HepG2 (cell line): Measurements from ENCODE around the gene ASTN2.

Experiments
- CCAR2 ChIP-seq: fragments of 200-400 bp; formaldehyde crosslinking; optimal IDR thresholded peaks from 2 replicates; pipeline ENCODE3; 2018; ENCODE audit warnings: low read depth, mild to moderate bottlenecking, low read length, moderate library complexity
- EP300 ChIP-seq, 3 experiments: sonication (generic) in 1 of 3; formaldehyde crosslinking in 1 of 3; IDR thresholded peaks; 2 replicates each; pipeline versions ENCODE4 v1.5.1 to v1.6.1; 2011 to 2020; ENCODE audit warnings: low read depth in 2 of 3, low read length in 2 of 3, borderline replicate concordance in 1 of 3, improper control_type of control experiment in 1 of 3, mild to moderate bottlenecking in 1 of 3, missing genetic modification reagents in 1 of 3, moderate library complexity in 1 of 3
- ESRRA ChIP-seq: sonication (generic); formaldehyde crosslinking; IDR thresholded peaks from 2 replicates; pipeline ENCODE4 v1.5.1; 2020; ENCODE audit warnings: mild to moderate bottlenecking, low read depth, missing genetic modification reagents
- ISX ChIP-seq: sonication (generic); formaldehyde crosslinking; conservative IDR thresholded peaks from 2 replicates; pipeline ENCODE4 v1.5.0; 2020; ENCODE audit warnings: missing genetic modification reagents
- NFIC ChIP-seq: IDR thresholded peaks from 2 replicates; pipeline ENCODE4 v1.6.1; 2012; ENCODE audit warnings: mild to moderate bottlenecking, low read length, inconsistent platforms
- NFRKB ChIP-seq: fragments of 450-650 bp; IDR thresholded peaks from 2 replicates; pipeline ENCODE4 v1.6.1; 2017
- NR2F6 ChIP-seq, 2 experiments: IDR thresholded peaks; 2 replicates each; pipeline ENCODE4 v1.6.1; 2016; ENCODE audit warnings: antibody characterized with exemption in 1 of 2, mild to moderate bottlenecking in 1 of 2
- ZNF589 ChIP-seq: sonication (generic); formaldehyde crosslinking; conservative IDR thresholded peaks from 2 replicates; pipeline ENCODE4 v1.8.0; 2022; ENCODE audit warnings: mild to moderate bottlenecking, moderate library complexity, missing genetic modification reagents
- TF ChIP-seq, protein P1 (sequence below): sonication (generic); formaldehyde crosslinking; IDR thresholded peaks from 2 replicates; pipeline ENCODE4 v1.8.1; 2023; ENCODE audit warnings: missing genetic modification reagents, inconsistent platforms, borderline replicate concordance
- TF ChIP-seq, protein P2 (sequence below), 2 experiments: fragments of 450-650 bp in 1 of 2; sonication (generic) in 1 of 2; formaldehyde crosslinking; IDR thresholded peaks; 2 replicates each; pipeline versions ENCODE4 v1.5.0 to v1.8.0; 2020 to 2022; ENCODE audit warnings: mild to moderate bottlenecking in 1 of 2, missing genetic modification reagents in 1 of 2
- TF ChIP-seq, protein P3 (sequence below): sonication (generic); formaldehyde crosslinking; IDR thresholded peaks from 2 replicates; pipeline ENCODE4 v1.5.0; 2020; ENCODE audit warnings: mild to moderate bottlenecking, missing genetic modification reagents, moderate library complexity
- TF ChIP-seq, protein P4 (sequence below): sonication (generic); formaldehyde crosslinking; IDR thresholded peaks from 2 replicates; pipeline ENCODE4 v1.5.1; 2020; ENCODE audit warnings: mild to moderate bottlenecking, missing genetic modification reagents, moderate library complexity
- TF ChIP-seq, protein P5 (sequence below): sonication (generic); formaldehyde crosslinking; IDR thresholded peaks from 2 replicates; pipeline ENCODE4 v1.5.0; 2020; ENCODE audit warnings: mild to moderate bottlenecking, missing genetic modification reagents
- TF ChIP-seq, protein P6 (sequence below): sonication (generic); formaldehyde crosslinking; conservative IDR thresholded peaks from 2 replicates; pipeline ENCODE4 v1.8.1; 2023; ENCODE audit warnings: missing genetic modification reagents

DNA sequence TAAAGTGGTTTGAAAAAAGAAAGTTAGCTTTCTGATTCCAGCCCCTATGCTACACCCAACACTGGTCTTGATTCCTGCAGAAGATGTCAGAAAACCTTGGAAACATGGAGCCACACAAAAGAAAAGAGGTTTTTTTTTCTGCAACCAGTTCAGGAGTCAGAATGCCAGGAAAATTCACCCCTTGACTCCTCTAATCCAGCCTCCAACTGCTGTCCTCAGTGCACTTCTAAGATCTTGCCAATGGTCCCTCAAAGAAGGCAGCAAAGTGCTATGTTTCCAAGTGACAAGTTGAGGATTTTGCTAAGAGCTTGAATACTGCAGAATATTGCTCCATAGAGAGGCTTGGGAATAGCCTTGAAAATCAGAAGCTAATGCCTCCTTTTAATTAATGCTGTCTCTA lies 617.6 kb downstream of the ASTN2 start:
- TF ChIP-seq ZNF589 (no peak), NR2F6 (IDR thresholded peaks at IDR 0.05) (no peak), NR2F6 (CRISPR knock-in tag; IDR thresholded peaks at IDR 0.05) (no peak), NFRKB (no peak), NFIC (no peak), ESRRA (CRISPR knock-in tag) (no peak), ISX (CRISPR knock-in tag) (no peak), CCAR2 (no peak), EP300 (IDR thresholded peaks at IDR 0.05; ENCODE audit: low read depth in 2 of 2, low read length in 2 of 2) (no peak), EP300 (CRISPR knock-in tag; IDR thresholded peaks at IDR 0.05; ENCODE audit: borderline replicate concordance) (no peak)
- TF ChIP-seq, protein P1, sequence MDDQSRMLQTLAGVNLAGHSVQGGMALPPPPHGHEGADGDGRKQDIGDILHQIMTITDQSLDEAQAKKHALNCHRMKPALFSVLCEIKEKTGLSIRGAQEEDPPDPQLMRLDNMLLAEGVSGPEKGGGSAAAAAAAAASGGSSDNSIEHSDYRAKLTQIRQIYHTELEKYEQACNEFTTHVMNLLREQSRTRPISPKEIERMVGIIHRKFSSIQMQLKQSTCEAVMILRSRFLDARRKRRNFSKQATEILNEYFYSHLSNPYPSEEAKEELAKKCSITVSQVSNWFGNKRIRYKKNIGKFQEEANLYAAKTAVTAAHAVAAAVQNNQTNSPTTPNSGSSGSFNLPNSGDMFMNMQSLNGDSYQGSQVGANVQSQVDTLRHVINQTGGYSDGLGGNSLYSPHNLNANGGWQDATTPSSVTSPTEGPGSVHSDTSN (CRISPR knock-in tag): no peak
- TF ChIP-seq, protein P2, sequence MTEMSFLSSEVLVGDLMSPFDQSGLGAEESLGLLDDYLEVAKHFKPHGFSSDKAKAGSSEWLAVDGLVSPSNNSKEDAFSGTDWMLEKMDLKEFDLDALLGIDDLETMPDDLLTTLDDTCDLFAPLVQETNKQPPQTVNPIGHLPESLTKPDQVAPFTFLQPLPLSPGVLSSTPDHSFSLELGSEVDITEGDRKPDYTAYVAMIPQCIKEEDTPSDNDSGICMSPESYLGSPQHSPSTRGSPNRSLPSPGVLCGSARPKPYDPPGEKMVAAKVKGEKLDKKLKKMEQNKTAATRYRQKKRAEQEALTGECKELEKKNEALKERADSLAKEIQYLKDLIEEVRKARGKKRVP (CRISPR knock-in tag; IDR thresholded peaks at IDR 0.05): no peak
- TF ChIP-seq, protein P3, sequence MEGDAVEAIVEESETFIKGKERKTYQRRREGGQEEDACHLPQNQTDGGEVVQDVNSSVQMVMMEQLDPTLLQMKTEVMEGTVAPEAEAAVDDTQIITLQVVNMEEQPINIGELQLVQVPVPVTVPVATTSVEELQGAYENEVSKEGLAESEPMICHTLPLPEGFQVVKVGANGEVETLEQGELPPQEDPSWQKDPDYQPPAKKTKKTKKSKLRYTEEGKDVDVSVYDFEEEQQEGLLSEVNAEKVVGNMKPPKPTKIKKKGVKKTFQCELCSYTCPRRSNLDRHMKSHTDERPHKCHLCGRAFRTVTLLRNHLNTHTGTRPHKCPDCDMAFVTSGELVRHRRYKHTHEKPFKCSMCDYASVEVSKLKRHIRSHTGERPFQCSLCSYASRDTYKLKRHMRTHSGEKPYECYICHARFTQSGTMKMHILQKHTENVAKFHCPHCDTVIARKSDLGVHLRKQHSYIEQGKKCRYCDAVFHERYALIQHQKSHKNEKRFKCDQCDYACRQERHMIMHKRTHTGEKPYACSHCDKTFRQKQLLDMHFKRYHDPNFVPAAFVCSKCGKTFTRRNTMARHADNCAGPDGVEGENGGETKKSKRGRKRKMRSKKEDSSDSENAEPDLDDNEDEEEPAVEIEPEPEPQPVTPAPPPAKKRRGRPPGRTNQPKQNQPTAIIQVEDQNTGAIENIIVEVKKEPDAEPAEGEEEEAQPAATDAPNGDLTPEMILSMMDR (CRISPR knock-in tag): no peak
- TF ChIP-seq, protein P4, sequence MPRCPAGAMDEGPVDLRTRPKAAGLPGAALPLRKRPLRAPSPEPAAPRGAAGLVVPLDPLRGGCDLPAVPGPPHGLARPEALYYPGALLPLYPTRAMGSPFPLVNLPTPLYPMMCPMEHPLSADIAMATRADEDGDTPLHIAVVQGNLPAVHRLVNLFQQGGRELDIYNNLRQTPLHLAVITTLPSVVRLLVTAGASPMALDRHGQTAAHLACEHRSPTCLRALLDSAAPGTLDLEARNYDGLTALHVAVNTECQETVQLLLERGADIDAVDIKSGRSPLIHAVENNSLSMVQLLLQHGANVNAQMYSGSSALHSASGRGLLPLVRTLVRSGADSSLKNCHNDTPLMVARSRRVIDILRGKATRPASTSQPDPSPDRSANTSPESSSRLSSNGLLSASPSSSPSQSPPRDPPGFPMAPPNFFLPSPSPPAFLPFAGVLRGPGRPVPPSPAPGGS (CRISPR knock-in tag): no peak
- TF ChIP-seq, protein P5, sequence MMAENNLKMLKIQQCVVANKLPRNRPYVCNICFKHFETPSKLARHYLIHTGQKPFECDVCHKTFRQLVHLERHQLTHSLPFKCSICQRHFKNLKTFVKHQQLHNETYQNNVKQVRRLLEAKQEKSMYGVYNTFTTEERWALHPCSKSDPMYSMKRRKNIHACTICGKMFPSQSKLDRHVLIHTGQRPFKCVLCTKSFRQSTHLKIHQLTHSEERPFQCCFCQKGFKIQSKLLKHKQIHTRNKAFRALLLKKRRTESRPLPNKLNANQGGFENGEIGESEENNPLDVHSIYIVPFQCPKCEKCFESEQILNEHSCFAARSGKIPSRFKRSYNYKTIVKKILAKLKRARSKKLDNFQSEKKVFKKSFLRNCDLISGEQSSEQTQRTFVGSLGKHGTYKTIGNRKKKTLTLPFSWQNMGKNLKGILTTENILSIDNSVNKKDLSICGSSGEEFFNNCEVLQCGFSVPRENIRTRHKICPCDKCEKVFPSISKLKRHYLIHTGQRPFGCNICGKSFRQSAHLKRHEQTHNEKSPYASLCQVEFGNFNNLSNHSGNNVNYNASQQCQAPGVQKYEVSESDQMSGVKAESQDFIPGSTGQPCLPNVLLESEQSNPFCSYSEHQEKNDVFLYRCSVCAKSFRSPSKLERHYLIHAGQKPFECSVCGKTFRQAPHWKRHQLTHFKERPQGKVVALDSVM: no peak
- TF ChIP-seq, protein P6, sequence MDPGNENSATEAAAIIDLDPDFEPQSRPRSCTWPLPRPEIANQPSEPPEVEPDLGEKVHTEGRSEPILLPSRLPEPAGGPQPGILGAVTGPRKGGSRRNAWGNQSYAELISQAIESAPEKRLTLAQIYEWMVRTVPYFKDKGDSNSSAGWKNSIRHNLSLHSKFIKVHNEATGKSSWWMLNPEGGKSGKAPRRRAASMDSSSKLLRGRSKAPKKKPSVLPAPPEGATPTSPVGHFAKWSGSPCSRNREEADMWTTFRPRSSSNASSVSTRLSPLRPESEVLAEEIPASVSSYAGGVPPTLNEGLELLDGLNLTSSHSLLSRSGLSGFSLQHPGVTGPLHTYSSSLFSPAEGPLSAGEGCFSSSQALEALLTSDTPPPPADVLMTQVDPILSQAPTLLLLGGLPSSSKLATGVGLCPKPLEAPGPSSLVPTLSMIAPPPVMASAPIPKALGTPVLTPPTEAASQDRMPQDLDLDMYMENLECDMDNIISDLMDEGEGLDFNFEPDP (CRISPR knock-in tag): no peak
